GM06990 (cell line): ENCODE measurements around the gene CRYM.

Source experiments
- DNase-seq: peaks from one replicate; pipeline ENCODE4 v3.0.0-alpha.2; 2011; ENCODE audit not compliant: insufficient read length; ENCODE audit errors: extremely low read depth
- H3K27me3 ChIP-seq: replicated peaks from 2 replicates; pipeline ENCODE4 v1.6.0; 2011; ENCODE audit warnings: low read length; ENCODE audit not compliant: control insufficient read depth, insufficient read depth
- H3K36me3 ChIP-seq: 2 replicates; pipeline ENCODE4 v1.5.1; 2011; ENCODE audit warnings: low read length; ENCODE audit not compliant: control insufficient read depth, insufficient read depth
- H3K4me3 ChIP-seq: replicated peaks from 2 replicates; pipeline ENCODE4 v1.5.1; 2011; ENCODE audit warnings: low read depth, mild to moderate bottlenecking, control low read depth, low read length
- CTCF ChIP-seq: IDR thresholded peaks from 2 replicates; pipeline ENCODE4 v1.5.1; 2011; ENCODE audit warnings: low read length, control low read depth, mild to moderate bottlenecking, inconsistent platforms; ENCODE audit not compliant: insufficient read depth, poor library complexity, severe bottlenecking

Gene CRYM

GRCh38 chr16:21223787-21224186, 54.3 kb downstream of the CRYM start:
- Histone ChIP-seq H3K36me3 (no peaks in the 10 kb centered on the region), H3K4me3 (no peak overlapping the region), H3K27me3 (no peaks in the 10 kb centered on the region; the same call in 1 of the 2 replicates)
- no peak for DNase-seq
- no peak for TF ChIP-seq CTCF

- TF ChIP-seq CTCF: no peak
- Histone ChIP-seq H3K4me3 (no peak overlapping the region), H3K27me3 (no peaks in the 10 kb centered on the region; the same call in 1 of the 2 replicates), H3K36me3 (no peaks in the 10 kb centered on the region)
- no peak for DNase-seq
These were observed 55.4 kb downstream of the CRYM start for GRCh38 chr16:21222495-21223337.

- Histone ChIP-seq H3K4me3 (no peak overlapping the region), H3K36me3 (no peaks in the 10 kb centered on the region), H3K27me3 (no peaks in the 10 kb centered on the region; the same call in 1 of the 2 replicates)
- TF ChIP-seq CTCF: no peak
- no peak for DNase-seq
These were observed 58.5 kb downstream of the CRYM start for GRCh38 chr16:21219551-21219950.

GRCh38 chr16:21218153-21218552, 59.9 kb downstream of the CRYM start:
- H3K27me3 ChIP-seq: no peaks in the 10 kb centered on the region

GRCh38 chr16:21217121-21217520, 61.0 kb downstream of the CRYM start:
- H3K27me3 ChIP-seq: no peaks in the 10 kb centered on the region
- TF ChIP-seq CTCF: no peak
- H3K4me3 ChIP-seq: no peak overlapping the region
- H3K36me3 ChIP-seq: no peaks in the 10 kb centered on the region
- no peak for DNase-seq

More at GRCh38 chr16:21218153-21218552, 59.9 kb downstream of the CRYM start:
- Histone ChIP-seq H3K36me3 (no peaks in the 10 kb centered on the region), H3K4me3 (no peak overlapping the region)
- DNase-seq: no peak
- no peak for TF ChIP-seq CTCF

- no peak for TF ChIP-seq CTCF
- no peak for DNase-seq
These were observed 64.0 kb downstream of the CRYM start for GRCh38 chr16:21214086-21214485.

More at GRCh38 chr16:21214086-21214485, 64.0 kb downstream of the CRYM start:
- Histone ChIP-seq H3K27me3 (no peaks in the 10 kb centered on the region), H3K4me3 (no peak overlapping the region), H3K36me3 (no peaks in the 10 kb centered on the region)
